ENCODE measurements around the gene OPRL1.

OPRL1 gene

GRCh38 chr20:64042054-64042781 is 37.7 kb upstream of the OPRL1 start:
- DNase-seq, result peak; percentile 15

GRCh38 chr20:64043768-64044167 is 36.1 kb upstream of the OPRL1 start:
- no peak for DNase-seq

GRCh38 chr20:64044484-64045247 is 35.2 kb upstream of the OPRL1 start:
- peak; percentile 61 for DNase-seq

GRCh38 chr20:64045346-64046011 is 34.4 kb upstream of the OPRL1 start:
- DNase-seq, result peak; percentile 63

GRCh38 chr20:64047046-64047389 is 32.9 kb upstream of the OPRL1 start:
- no peak for DNase-seq

- DNase-seq, result no peak
Measured at GRCh38 chr20:64047968-64048401, 31.9 kb upstream of the OPRL1 start.

- DNase-seq, result no peak
Measured at GRCh38 chr20:64048402-64049044, 31.4 kb upstream of the OPRL1 start.

- DNase-seq, result peak; percentile 47
Measured at GRCh38 chr20:64049060-64049877, 30.6 kb upstream of the OPRL1 start, which contains the start of gene SOX18. Gene SOX18, minus strand, starts transcription at chr20:64049639. Its CDS starts 123 bp downstream, at chr20:64049516.

- peak; percentile 72 for DNase-seq
Measured at GRCh38 chr20:64049878-64050260, 30.0 kb upstream of the OPRL1 start.

- no peak for DNase-seq
Measured at GRCh38 chr20:64050261-64051032, 29.4 kb upstream of the OPRL1 start.

- no peak for DNase-seq
Measured at GRCh38 chr20:64051033-64051452, 28.8 kb upstream of the OPRL1 start.

GRCh38 chr20:64051561-64052325 is 28.1 kb upstream of the OPRL1 start:
- DNase-seq, result no peak

- no peak for DNase-seq
Measured at GRCh38 chr20:64052326-64052722, 27.6 kb upstream of the OPRL1 start.

- peak; percentile 74 for DNase-seq
Measured at GRCh38 chr20:64052987-64053840, 26.7 kb upstream of the OPRL1 start.

- DNase-seq, result no peak
Measured at GRCh38 chr20:64053841-64054661, 25.8 kb upstream of the OPRL1 start.

GRCh38 chr20:64055396-64055892 is 24.4 kb upstream of the OPRL1 start:
- peak; percentile 61 for DNase-seq

- DNase-seq, result peak; percentile 63
Measured at GRCh38 chr20:64055893-64056638, 23.8 kb upstream of the OPRL1 start.

- DNase-seq, result no peak
Measured at GRCh38 chr20:64056639-64056888, 23.3 kb upstream of the OPRL1 start.
